ENCODE results near the gene MOV10L1. TPM values are rescaled to one million over a fixed set of nuclear protein-coding genes. Genes with fewer than 3 reads are reported as not detected.
A peak's percentile ranks its signal among the peaks of the same experiment; 100 is the strongest.

MOV10L1 gene
- total RNA-seq, 1 experiment from 2014 or later = not detected

- Histone ChIP-seq H3K27ac (ENCODE audit: low read depth, low read length, poor library complexity, severe bottlenecking) (no peak overlapping the region), H3K36me3 (ENCODE audit: insufficient read depth, low read length, poor library complexity, severe bottlenecking) (peaks cover 22% of the 10 kb centered on the region), H3K4me1 (ENCODE audit: insufficient read depth, low read length, poor library complexity, severe bottlenecking) (no peaks in the 10 kb centered on the region), H3K27me3 (replicated peaks; ENCODE audit: insufficient read depth, low read depth, low read length, poor library complexity) (no peaks in the 10 kb centered on the region), H3K9me3 (ENCODE audit: low read depth, low read length, poor library complexity, severe bottlenecking) (no peaks in the 10 kb centered on the region), H3K4me3 (ENCODE audit: low read depth, low read length, poor library complexity, severe bottlenecking) (no peak overlapping the region)
- ChIA-PET POLR2A (ENCODE audit: low non-redundant PET) (no interaction called here), CTCF (no interaction called here)
- intact Hi-C loops (cut with micrococcal nuclease; ENCODE audit: unreplicated experiment) = no loop called here
- DNase-seq (ENCODE audit: low spot score) = no peak
- TF ChIP-seq EZH2 (IDR thresholded peaks at IDR 0.05; ENCODE audit: borderline replicate concordance, low read depth, low read length, poor library complexity, severe bottlenecking) = no peak
- TF ChIP-seq, protein P1, sequence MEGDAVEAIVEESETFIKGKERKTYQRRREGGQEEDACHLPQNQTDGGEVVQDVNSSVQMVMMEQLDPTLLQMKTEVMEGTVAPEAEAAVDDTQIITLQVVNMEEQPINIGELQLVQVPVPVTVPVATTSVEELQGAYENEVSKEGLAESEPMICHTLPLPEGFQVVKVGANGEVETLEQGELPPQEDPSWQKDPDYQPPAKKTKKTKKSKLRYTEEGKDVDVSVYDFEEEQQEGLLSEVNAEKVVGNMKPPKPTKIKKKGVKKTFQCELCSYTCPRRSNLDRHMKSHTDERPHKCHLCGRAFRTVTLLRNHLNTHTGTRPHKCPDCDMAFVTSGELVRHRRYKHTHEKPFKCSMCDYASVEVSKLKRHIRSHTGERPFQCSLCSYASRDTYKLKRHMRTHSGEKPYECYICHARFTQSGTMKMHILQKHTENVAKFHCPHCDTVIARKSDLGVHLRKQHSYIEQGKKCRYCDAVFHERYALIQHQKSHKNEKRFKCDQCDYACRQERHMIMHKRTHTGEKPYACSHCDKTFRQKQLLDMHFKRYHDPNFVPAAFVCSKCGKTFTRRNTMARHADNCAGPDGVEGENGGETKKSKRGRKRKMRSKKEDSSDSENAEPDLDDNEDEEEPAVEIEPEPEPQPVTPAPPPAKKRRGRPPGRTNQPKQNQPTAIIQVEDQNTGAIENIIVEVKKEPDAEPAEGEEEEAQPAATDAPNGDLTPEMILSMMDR (conservative IDR thresholded peaks at IDR 0.05; ENCODE audit: low read depth, low read length) = no peak
- BruUV-seq (replicated peaks) = no TSS peak
Observed at GRCh38 chr22:50189184-50189848, 99.5 kb downstream of the MOV10L1 start.

DNA sequence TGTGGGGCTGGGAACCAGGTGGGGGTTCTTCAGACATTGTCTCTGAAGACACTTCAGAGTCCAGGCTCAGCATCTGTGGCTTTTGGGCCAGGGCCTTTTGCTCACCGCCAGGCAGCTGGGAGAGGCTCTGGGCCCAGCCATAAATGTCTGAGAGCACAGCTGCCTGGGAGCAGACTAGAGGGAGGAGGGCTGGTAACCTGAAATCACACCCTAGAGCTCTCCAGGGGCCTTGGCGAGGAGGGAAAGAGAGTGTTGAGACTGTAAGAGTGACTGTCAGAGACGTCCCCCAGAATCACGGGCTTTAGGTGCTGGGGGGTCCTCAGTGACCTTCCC lies 100.0 kb downstream of the MOV10L1 start:
- no peak for DNase-seq (ENCODE audit: low spot score)
- H3K36me3 ChIP-seq (ENCODE audit: insufficient read depth, low read length, poor library complexity, severe bottlenecking) = peaks cover 27% of the 10 kb centered on the region
- POLR2A ChIA-PET (ENCODE audit: low non-redundant PET) = no interaction called here

GRCh38 chr22:50190182-50190940 lies 100.6 kb downstream of the MOV10L1 start:
- Histone ChIP-seq H3K4me3 (ENCODE audit: low read depth, low read length, poor library complexity, severe bottlenecking) (peak overlapping the region; percentile 26), H3K27ac (ENCODE audit: low read depth, low read length, poor library complexity, severe bottlenecking) (peak overlapping the region; percentile 54), H3K36me3 (ENCODE audit: insufficient read depth, low read length, poor library complexity, severe bottlenecking) (peaks cover 31% of the 10 kb centered on the region), H3K27me3 (replicated peaks; ENCODE audit: insufficient read depth, low read depth, low read length, poor library complexity) (no peaks in the 10 kb centered on the region), H3K4me1 (ENCODE audit: insufficient read depth, low read length, poor library complexity, severe bottlenecking) (no peaks in the 10 kb centered on the region), H3K9me3 (ENCODE audit: low read depth, low read length, poor library complexity, severe bottlenecking) (no peaks in the 10 kb centered on the region)
- ChIA-PET POLR2A (ENCODE audit: low non-redundant PET) (no interaction called here), CTCF (no interaction called here)
- peak; percentile 72 for DNase-seq (ENCODE audit: low spot score)
- intact Hi-C loops (cut with micrococcal nuclease; ENCODE audit: unreplicated experiment) = no loop called here
- TF ChIP-seq, protein P1 (conservative IDR thresholded peaks at IDR 0.05; ENCODE audit: low read depth, low read length) = peak; percentile 45
- TF ChIP-seq EZH2 (IDR thresholded peaks at IDR 0.05; ENCODE audit: borderline replicate concordance, low read depth, low read length, poor library complexity, severe bottlenecking) = no peak
- no TSS peak for BruUV-seq (replicated peaks)

More for the DNA sequence above, 100.0 kb downstream of the MOV10L1 start:
- Histone ChIP-seq H3K9me3 (ENCODE audit: low read depth, low read length, poor library complexity, severe bottlenecking) (no peaks in the 10 kb centered on the region), H3K4me3 (ENCODE audit: low read depth, low read length, poor library complexity, severe bottlenecking) (peak overlapping the region; percentile 26), H3K27ac (ENCODE audit: low read depth, low read length, poor library complexity, severe bottlenecking) (peak overlapping the region; percentile 54), H3K4me1 (ENCODE audit: insufficient read depth, low read length, poor library complexity, severe bottlenecking) (no peaks in the 10 kb centered on the region), H3K27me3 (replicated peaks; ENCODE audit: insufficient read depth, low read depth, low read length, poor library complexity) (no peaks in the 10 kb centered on the region)
- TF ChIP-seq EZH2 (IDR thresholded peaks at IDR 0.05; ENCODE audit: borderline replicate concordance, low read depth, low read length, poor library complexity, severe bottlenecking) = no peak
- TF ChIP-seq, protein P1 (conservative IDR thresholded peaks at IDR 0.05; ENCODE audit: low read depth, low read length) = no peak
- BruUV-seq (replicated peaks) = no TSS peak
- intact Hi-C loops (cut with micrococcal nuclease; ENCODE audit: unreplicated experiment) = no loop called here
- CTCF ChIA-PET = no interaction called here
